ENCODE results near the gene MGAT5B.

- TF ChIP-seq CTCF (IDR thresholded peaks at IDR 0.05): no peak
- no peak for TF ChIP-seq EP300 (IDR thresholded peaks at IDR 0.05)
Measured at GRCh38 chr17:76935331-76935730, 67.1 kb downstream of the MGAT5B start.

All from stomach (tissue), 4 donors.